ENCODE measurements around the gene CST8. TPM values are rescaled to one million over a fixed set of nuclear protein-coding genes. Genes with fewer than 3 reads are reported as not detected.

The CST8 gene
- total RNA-seq, 1 donor from 2014 or later: not detected

GRCh38 chr20:23453549-23454543, 37.1 kb upstream of the CST8 start:
- H3K4me1 Mint-ChIP-seq (ENCODE audit: unreplicated experiment): no peaks in the 10 kb centered on the region
- no peak for TF ChIP-seq CTCF (conservative IDR thresholded peaks at IDR 0.05)
- H3K4me3 Mint-ChIP-seq: no peak overlapping the region
- no peaks in the 10 kb centered on the region for H3K36me3 Mint-ChIP-seq
- DNase-seq (ENCODE audit: extremely low spot score, unreplicated experiment): no peak
- H3K27me3 Mint-ChIP-seq: no peaks in the 10 kb centered on the region
- no peak overlapping the region for H3K27ac Mint-ChIP-seq
- no peaks in the 10 kb centered on the region for H3K9me3 Mint-ChIP-seq

- Mint-ChIP-seq H3K27me3 (no peaks in the 10 kb centered on the region), H3K36me3 (no peaks in the 10 kb centered on the region), H3K9me3 (no peaks in the 10 kb centered on the region), H3K4me1 (ENCODE audit: unreplicated experiment) (no peaks in the 10 kb centered on the region), H3K4me3 (no peak overlapping the region), H3K27ac (no peak overlapping the region)
- no peak for TF ChIP-seq CTCF (conservative IDR thresholded peaks at IDR 0.05)
- DNase-seq (ENCODE audit: extremely low spot score, unreplicated experiment): no peak
Measured at GRCh38 chr20:23454816-23455215, 36.1 kb upstream of the CST8 start.

- H3K4me3 Mint-ChIP-seq: no peak overlapping the region
- TF ChIP-seq CTCF (conservative IDR thresholded peaks at IDR 0.05): no peak
- H3K27me3 Mint-ChIP-seq: no peaks in the 10 kb centered on the region
- no peaks in the 10 kb centered on the region for H3K9me3 Mint-ChIP-seq
- no peaks in the 10 kb centered on the region for H3K4me1 Mint-ChIP-seq (ENCODE audit: unreplicated experiment)
- H3K36me3 Mint-ChIP-seq: no peaks in the 10 kb centered on the region
- no peak for DNase-seq (ENCODE audit: extremely low spot score, unreplicated experiment)
- no peak overlapping the region for H3K27ac Mint-ChIP-seq
Measured at GRCh38 chr20:23455639-23456038, 35.3 kb upstream of the CST8 start.

GRCh38 chr20:23456409-23456808, 34.5 kb upstream of the CST8 start:
- Mint-ChIP-seq H3K4me1 (ENCODE audit: unreplicated experiment) (no peaks in the 10 kb centered on the region), H3K9me3 (no peaks in the 10 kb centered on the region), H3K27ac (no peak overlapping the region), H3K36me3 (no peaks in the 10 kb centered on the region), H3K4me3 (no peak overlapping the region), H3K27me3 (no peaks in the 10 kb centered on the region)
- TF ChIP-seq CTCF (conservative IDR thresholded peaks at IDR 0.05): no peak
- no peak for DNase-seq (ENCODE audit: extremely low spot score, unreplicated experiment)

- Mint-ChIP-seq H3K9me3 (no peaks in the 10 kb centered on the region), H3K27me3 (no peaks in the 10 kb centered on the region), H3K36me3 (no peaks in the 10 kb centered on the region), H3K4me1 (ENCODE audit: unreplicated experiment) (no peaks in the 10 kb centered on the region), H3K4me3 (no peak overlapping the region), H3K27ac (no peak overlapping the region)
- no peak for TF ChIP-seq CTCF (conservative IDR thresholded peaks at IDR 0.05)
- DNase-seq (ENCODE audit: extremely low spot score, unreplicated experiment): no peak
Measured at GRCh38 chr20:23456873-23457272, 34.0 kb upstream of the CST8 start.

All from type B pancreatic cell (in vitro differentiated cells).